Measurements from ENCODE around the gene LONP2. TPM values are rescaled to one million over a fixed set of nuclear protein-coding genes. Genes with fewer than 3 reads are reported as not detected.

LONP2 gene
- total and polyA plus RNA-seq, 10 of the 15 experiments (the other 5 are each of a cell fraction or from before 2014, with no cell fraction given), result 8.3 to 48.0 (median 34.8) TPM

DNA sequence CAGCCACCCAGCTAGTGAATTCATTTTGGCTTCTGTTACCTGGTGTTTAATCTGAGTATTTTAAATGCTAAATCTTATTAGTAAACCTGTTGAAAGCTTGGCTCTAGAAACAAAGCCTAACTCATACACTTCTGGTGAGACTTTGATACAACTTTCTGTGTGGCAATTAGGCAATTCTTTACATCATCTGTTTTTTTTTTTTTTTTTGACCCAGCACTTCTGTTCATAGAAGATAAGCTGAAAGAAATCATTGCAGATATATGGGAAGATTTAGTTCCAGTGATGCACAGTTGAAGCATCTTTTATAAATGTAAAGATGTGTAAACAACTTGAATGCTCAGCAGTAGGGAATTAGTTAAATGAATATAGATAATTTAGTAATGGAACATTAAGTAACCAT lies 24.9 kb downstream of the LONP2 start:
- intact Hi-C loops (cut with micrococcal nuclease; ENCODE audit: unreplicated experiment) (no loop called here), in situ Hi-C loops (cut with MboI) (no loop called here)
- H3K27me3 ChIP-seq (replicated peaks in 1 of 2; ENCODE audit: control insufficient read depth in 2 of 2, insufficient read depth in 2 of 2, low read length in 1 of 2), result no peaks in the 10 kb centered on the region
- SMC1A ChIA-PET (ENCODE audit: uncharacterized antibody, unreplicated experiment), result interaction anchor here (0.9 kb wide), 1 partner anchor 19 kb away, joined by 4 read pairs; no protein-coding TSS in a partner anchor
- H3K79me2 ChIP-seq (ENCODE audit: control insufficient read depth, insufficient read depth, low read length), result no peaks in the 10 kb centered on the region
- H2AFZ ChIP-seq (ENCODE audit: control insufficient read depth, low read depth, low read length), result no peak overlapping the region
- CTCF ChIA-PET, result interaction anchor here (0.6 to 1.8 kb wide), 3 partner anchors 10 to 1663 kb away, joined by 3 to 5 read pairs (median 3); no protein-coding TSS in a partner anchor
- POLR2A ChIA-PET, result no interaction called here
- no peaks in the 10 kb centered on the region for H4K20me1 ChIP-seq (ENCODE audit: control insufficient read depth, insufficient read depth)
- FAIRE-seq, result no peak
- ATAC-seq, result no peak
- no TSS peak for BruUV-seq (replicated peaks)
- DNase-seq (ENCODE audit: low read depth, low spot score), result no peak
- H3K4me2 ChIP-seq (ENCODE audit: control insufficient read depth, insufficient read depth), result no peak overlapping the region
- TF ChIP-seq WRNIP1 (IDR thresholded peaks at IDR 0.05; ENCODE audit: borderline replicate concordance, low read depth, low read length) (no peak), EED (IDR thresholded peaks at IDR 0.05; ENCODE audit: low read depth) (no peak), HDGF (IDR thresholded peaks at IDR 0.05) (no peak), SMARCA5 (IDR thresholded peaks at IDR 0.05) (no peak), RELA (IDR thresholded peaks at IDR 0.05; ENCODE audit: borderline replicate concordance, partially characterized antibody) (no peak), CEBPB (IDR thresholded peaks at IDR 0.05; ENCODE audit: borderline replicate concordance in 1 of 2, low read depth in 2 of 2, low read length in 2 of 2) (no peak), ETV6 (conservative IDR thresholded peaks at IDR 0.05 in 1 of 2, IDR thresholded peaks at IDR 0.05 in 1 of 2; ENCODE audit: borderline replicate concordance in 1 of 2, low read depth in 1 of 2) (no peak), SIX5 (IDR thresholded peaks at IDR 0.05; ENCODE audit: low read depth, low read length, severe bottlenecking) (no peak), ASH2L (IDR thresholded peaks at IDR 0.05; ENCODE audit: borderline replicate concordance, low read depth) (no peak), ATF7 (IDR thresholded peaks at IDR 0.05; ENCODE audit: low read depth) (no peak), ZSCAN29 (IDR thresholded peaks at IDR 0.05) (no peak), EP300 (IDR thresholded peaks at IDR 0.05; ENCODE audit: borderline replicate concordance in 1 of 2, control insufficient read depth in 1 of 2, low read depth in 2 of 2, low read length in 2 of 2) (no peak), NFYA (IDR thresholded peaks at IDR 0.05; ENCODE audit: borderline replicate concordance, low read depth, low read length) (no peak)
- TF ChIP-seq, protein P1, sequence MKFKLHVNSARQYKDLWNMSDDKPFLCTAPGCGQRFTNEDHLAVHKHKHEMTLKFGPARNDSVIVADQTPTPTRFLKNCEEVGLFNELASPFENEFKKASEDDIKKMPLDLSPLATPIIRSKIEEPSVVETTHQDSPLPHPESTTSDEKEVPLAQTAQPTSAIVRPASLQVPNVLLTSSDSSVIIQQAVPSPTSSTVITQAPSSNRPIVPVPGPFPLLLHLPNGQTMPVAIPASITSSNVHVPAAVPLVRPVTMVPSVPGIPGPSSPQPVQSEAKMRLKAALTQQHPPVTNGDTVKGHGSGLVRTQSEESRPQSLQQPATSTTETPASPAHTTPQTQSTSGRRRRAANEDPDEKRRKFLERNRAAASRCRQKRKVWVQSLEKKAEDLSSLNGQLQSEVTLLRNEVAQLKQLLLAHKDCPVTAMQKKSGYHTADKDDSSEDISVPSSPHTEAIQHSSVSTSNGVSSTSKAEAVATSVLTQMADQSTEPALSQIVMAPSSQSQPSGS (IDR thresholded peaks at IDR 0.05; ENCODE audit: low read length), result no peak
- TF ChIP-seq, protein P2, sequence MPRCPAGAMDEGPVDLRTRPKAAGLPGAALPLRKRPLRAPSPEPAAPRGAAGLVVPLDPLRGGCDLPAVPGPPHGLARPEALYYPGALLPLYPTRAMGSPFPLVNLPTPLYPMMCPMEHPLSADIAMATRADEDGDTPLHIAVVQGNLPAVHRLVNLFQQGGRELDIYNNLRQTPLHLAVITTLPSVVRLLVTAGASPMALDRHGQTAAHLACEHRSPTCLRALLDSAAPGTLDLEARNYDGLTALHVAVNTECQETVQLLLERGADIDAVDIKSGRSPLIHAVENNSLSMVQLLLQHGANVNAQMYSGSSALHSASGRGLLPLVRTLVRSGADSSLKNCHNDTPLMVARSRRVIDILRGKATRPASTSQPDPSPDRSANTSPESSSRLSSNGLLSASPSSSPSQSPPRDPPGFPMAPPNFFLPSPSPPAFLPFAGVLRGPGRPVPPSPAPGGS (IDR thresholded peaks at IDR 0.05; ENCODE audit: borderline replicate concordance, insufficient read depth, low read depth, low read length, poor library complexity, severe bottlenecking), result no peak
- TF ChIP-seq, protein P3, sequence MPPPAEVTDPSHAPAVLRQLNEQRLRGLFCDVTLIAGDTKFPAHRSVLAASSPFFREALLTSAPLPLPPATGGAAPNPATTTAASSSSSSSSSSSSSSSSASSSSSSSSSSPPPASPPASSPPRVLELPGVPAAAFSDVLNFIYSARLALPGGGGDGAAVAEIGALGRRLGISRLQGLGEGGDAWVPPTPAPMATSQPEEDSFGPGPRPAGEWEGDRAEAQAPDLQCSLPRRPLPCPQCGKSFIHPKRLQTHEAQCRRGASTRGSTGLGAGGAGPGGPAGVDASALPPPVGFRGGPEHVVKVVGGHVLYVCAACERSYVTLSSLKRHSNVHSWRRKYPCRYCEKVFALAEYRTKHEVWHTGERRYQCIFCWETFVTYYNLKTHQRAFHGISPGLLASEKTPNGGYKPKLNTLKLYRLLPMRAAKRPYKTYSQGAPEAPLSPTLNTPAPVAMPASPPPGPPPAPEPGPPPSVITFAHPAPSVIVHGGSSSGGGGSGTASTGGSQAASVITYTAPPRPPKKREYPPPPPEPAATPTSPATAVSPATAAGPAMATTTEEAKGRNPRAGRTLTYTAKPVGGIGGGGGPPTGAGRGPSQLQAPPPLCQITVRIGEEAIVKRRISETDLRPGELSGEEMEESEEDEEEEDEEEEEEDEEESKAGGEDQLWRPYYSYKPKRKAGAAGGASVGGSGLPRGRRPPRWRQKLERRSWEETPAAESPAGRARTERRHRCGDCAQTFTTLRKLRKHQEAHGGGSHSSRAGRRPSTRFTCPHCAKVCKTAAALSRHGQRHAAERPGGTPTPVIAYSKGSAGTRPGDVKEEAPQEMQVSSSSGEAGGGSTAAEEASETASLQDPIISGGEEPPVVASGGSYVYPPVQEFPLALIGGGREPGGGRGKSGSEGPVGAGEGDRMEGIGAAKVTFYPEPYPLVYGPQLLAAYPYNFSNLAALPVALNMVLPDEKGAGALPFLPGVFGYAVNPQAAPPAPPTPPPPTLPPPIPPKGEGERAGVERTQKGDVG (CRISPR knock-in tag; IDR thresholded peaks at IDR 0.05), result no peak
- TF ChIP-seq, protein P4, sequence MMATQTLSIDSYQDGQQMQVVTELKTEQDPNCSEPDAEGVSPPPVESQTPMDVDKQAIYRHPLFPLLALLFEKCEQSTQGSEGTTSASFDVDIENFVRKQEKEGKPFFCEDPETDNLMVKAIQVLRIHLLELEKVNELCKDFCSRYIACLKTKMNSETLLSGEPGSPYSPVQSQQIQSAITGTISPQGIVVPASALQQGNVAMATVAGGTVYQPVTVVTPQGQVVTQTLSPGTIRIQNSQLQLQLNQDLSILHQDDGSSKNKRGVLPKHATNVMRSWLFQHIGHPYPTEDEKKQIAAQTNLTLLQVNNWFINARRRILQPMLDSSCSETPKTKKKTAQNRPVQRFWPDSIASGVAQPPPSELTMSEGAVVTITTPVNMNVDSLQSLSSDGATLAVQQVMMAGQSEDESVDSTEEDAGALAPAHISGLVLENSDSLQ (IDR thresholded peaks at IDR 0.05), result no peak
- H3K9me3 ChIP-seq (replicated peaks; ENCODE audit: control insufficient read depth, insufficient read depth, low read length), result no peaks in the 10 kb centered on the region; the same call in 2 of the 3 replicates
- no peak overlapping the region for H3K27ac ChIP-seq (ENCODE audit: control insufficient read depth, insufficient read depth)
- RAD21 ChIA-PET (ENCODE audit: unreplicated experiment), result no interaction called here
- no peak overlapping the region for H3K9ac ChIP-seq (ENCODE audit: control insufficient read depth, insufficient read depth, low read length)
- peaks cover 4 to 6% of the 10 kb centered on the region in 2 experiments for H3K36me3 ChIP-seq (ENCODE audit: control insufficient read depth in 2 of 2, insufficient read depth in 2 of 2, low read length in 1 of 2)
- no peak overlapping the region for H3K4me3 ChIP-seq
- H3K4me1 ChIP-seq (ENCODE audit: control insufficient read depth, insufficient read depth, low read length), result no peaks in the 10 kb centered on the region
